Breast epithelium (tissue), 4 donors: Measurements from ENCODE around the gene ALOX5. TPM values are rescaled to one million over a fixed set of nuclear protein-coding genes. Genes with fewer than 3 reads are reported as not detected.

Experiments used
- DNase-seq, 2 donors: peaks; one replicate each; pipeline ENCODE4 v3.0.0-alpha.2; 2019; ENCODE audit warnings: low spot score in 2 of 2
- H3K27ac ChIP-seq, 2 donors: fragments of 200-600 bp; sonication (generic) in 1 of 2; one replicate each; pipeline ENCODE4 v1.5.1; 2016 to 2019; ENCODE audit warnings: mild to moderate bottlenecking in 1 of 2
- H3K27me3 ChIP-seq, 2 donors: fragments of 200-600 bp; sonication (generic) in 1 of 2; one replicate each; pipeline versions ENCODE4 v1.5.1 to v1.6.0; 2017 to 2019; ENCODE audit warnings: control low read depth in 1 of 2, mild to moderate bottlenecking in 1 of 2
- H3K36me3 ChIP-seq: fragments of 200-600 bp; one replicate; pipeline ENCODE4 v1.5.1; 2019
- H3K4me1 ChIP-seq, 2 donors: fragments of 200-600 bp; sonication (generic); one replicate each; pipeline ENCODE4 v1.5.1; 2016 to 2019; ENCODE audit warnings: control low read depth in 1 of 2
- H3K4me3 ChIP-seq, 3 donors: fragments of 200-600 bp; sonication (generic); 1 replicate in 2 of 3; 2 replicates in 1 of 3; pipeline ENCODE4 v1.5.1; 2016 to 2019; ENCODE audit warnings: mild to moderate bottlenecking in 3 of 3, moderate library complexity in 2 of 3
- H3K9me3 ChIP-seq, 2 donors: fragments of 200-600 bp; sonication (generic) in 1 of 2; one replicate each; pipeline ENCODE4 v1.5.1; 2016 to 2019; ENCODE audit warnings: control low read depth in 1 of 2
- CTCF ChIP-seq, 3 donors: fragments of 450-650 bp; IDR thresholded peaks; one replicate each; pipeline ENCODE4 v1.5.1; 2016 to 2017; ENCODE audit warnings: antibody characterized with exemption in 3 of 3, mild to moderate bottlenecking in 3 of 3, moderate library complexity in 3 of 3
- POLR2A ChIP-seq: fragments of 450-650 bp; IDR thresholded peaks from one replicate; pipeline ENCODE4 v1.6.1; 2016; ENCODE audit warnings: antibody characterized with exemption, mild to moderate bottlenecking, moderate library complexity
- POLR2AphosphoS5 ChIP-seq, 3 donors: sonication (generic); formaldehyde crosslinking; IDR thresholded peaks; one replicate each; pipeline ENCODE4 v1.6.1; 2017; ENCODE audit warnings: antibody characterized with exemption in 3 of 3
- intact Hi-C: fragments of 100-400 bp; cut with DNase I; formaldehyde crosslinking; loops from one replicate; pipeline ENCODE4 v1.15.1; 2023; ENCODE audit warnings: low total_unique reads
- total RNA-seq, 3 donors: library from RNA; depleted of rRNA; stranded (reverse); fragments of >200 nt; gene quantifications; one replicate each; pipeline ENCODE4 v1.1.0, GENCODE V29; 2016

The ALOX5 gene
- total RNA-seq, 3 donors from 2014 or later: 33.4 to 67.5 (median 49.0) TPM

- TF ChIP-seq CTCF (IDR thresholded peaks at IDR 0.05) (no peak), POLR2A (no peak), POLR2AphosphoS5 (IDR thresholded peaks at IDR 0.05) (no peak)
- Histone ChIP-seq H3K27ac (no peak overlapping the region), H3K4me3 (no peak overlapping the region), H3K27me3 (no peaks in the 10 kb centered on the region), H3K36me3 (no peaks in the 10 kb centered on the region), H3K9me3 (no peaks in the 10 kb centered on the region), H3K4me1 (no peaks in the 10 kb centered on the region)
- intact Hi-C loops: no loop called here
- no peak for DNase-seq
These were observed 5.8 kb upstream of the ALOX5 start for GRCh38 chr10:45368181-45368580.

GRCh38 chr10:45370202-45370955 lies 3.6 kb upstream of the ALOX5 start:
- Histone ChIP-seq H3K36me3 (no peaks in the 10 kb centered on the region), H3K4me3 (no peak overlapping the region), H3K27me3 (peaks cover 0 to 6% of the 10 kb centered on the region in 2 donors), H3K9me3 (no peaks in the 10 kb centered on the region), H3K4me1 (peaks cover 0 to 7% of the 10 kb centered on the region in 2 donors), H3K27ac (no peak overlapping the region)
- TF ChIP-seq POLR2AphosphoS5 (IDR thresholded peaks at IDR 0.05) (no peak), CTCF (IDR thresholded peaks at IDR 0.05) (no peak), POLR2A (no peak)
- intact Hi-C loops: no loop called here
- no peak for DNase-seq

- Histone ChIP-seq H3K4me3 (no peak overlapping the region), H3K27ac (no peak overlapping the region), H3K4me1 (peaks cover 0 to 7% of the 10 kb centered on the region in 2 donors), H3K27me3 (peaks cover 0 to 12% of the 10 kb centered on the region in 2 donors), H3K36me3 (no peaks in the 10 kb centered on the region), H3K9me3 (no peaks in the 10 kb centered on the region)
- intact Hi-C loops: no loop called here
- TF ChIP-seq POLR2A (no peak), POLR2AphosphoS5 (IDR thresholded peaks at IDR 0.05) (no peak), CTCF (IDR thresholded peaks at IDR 0.05) (no peak)
- no peak for DNase-seq
These were observed 2.5 kb upstream of the ALOX5 start for GRCh38 chr10:45371560-45371959.

GRCh38 chr10:45372251-45372951 lies 1.6 kb upstream of the ALOX5 start:
- TF ChIP-seq POLR2A (no peak), POLR2AphosphoS5 (IDR thresholded peaks at IDR 0.05) (no peak), CTCF (IDR thresholded peaks at IDR 0.05) (no peak)
- Histone ChIP-seq H3K4me1 (peaks cover 0 to 7% of the 10 kb centered on the region in 2 donors), H3K27ac (no peak overlapping the region), H3K4me3 (no peak overlapping the region), H3K27me3 (peaks cover 0 to 12% of the 10 kb centered on the region in 2 donors), H3K36me3 (no peaks in the 10 kb centered on the region), H3K9me3 (no peaks in the 10 kb centered on the region)
- intact Hi-C loops: no loop called here
- no peak for DNase-seq

GRCh38 chr10:45373003-45373575 lies 927 bp upstream of the ALOX5 start:
- Histone ChIP-seq H3K4me3 (peak overlapping the region; percentile 49 to 68 (median 53)), H3K36me3 (no peaks in the 10 kb centered on the region), H3K27ac (no peak overlapping the region), H3K4me1 (peaks cover 0 to 7% of the 10 kb centered on the region in 2 donors), H3K9me3 (no peaks in the 10 kb centered on the region), H3K27me3 (peaks cover 0 to 18% of the 10 kb centered on the region in 2 donors)
- no peak for DNase-seq
- TF ChIP-seq POLR2A (no peak), CTCF (IDR thresholded peaks at IDR 0.05) (no peak), POLR2AphosphoS5 (IDR thresholded peaks at IDR 0.05) (no peak)
- intact Hi-C loops: no loop called here
